Measurements from ENCODE around the gene KCTD4.

Gene KCTD4

DNA sequence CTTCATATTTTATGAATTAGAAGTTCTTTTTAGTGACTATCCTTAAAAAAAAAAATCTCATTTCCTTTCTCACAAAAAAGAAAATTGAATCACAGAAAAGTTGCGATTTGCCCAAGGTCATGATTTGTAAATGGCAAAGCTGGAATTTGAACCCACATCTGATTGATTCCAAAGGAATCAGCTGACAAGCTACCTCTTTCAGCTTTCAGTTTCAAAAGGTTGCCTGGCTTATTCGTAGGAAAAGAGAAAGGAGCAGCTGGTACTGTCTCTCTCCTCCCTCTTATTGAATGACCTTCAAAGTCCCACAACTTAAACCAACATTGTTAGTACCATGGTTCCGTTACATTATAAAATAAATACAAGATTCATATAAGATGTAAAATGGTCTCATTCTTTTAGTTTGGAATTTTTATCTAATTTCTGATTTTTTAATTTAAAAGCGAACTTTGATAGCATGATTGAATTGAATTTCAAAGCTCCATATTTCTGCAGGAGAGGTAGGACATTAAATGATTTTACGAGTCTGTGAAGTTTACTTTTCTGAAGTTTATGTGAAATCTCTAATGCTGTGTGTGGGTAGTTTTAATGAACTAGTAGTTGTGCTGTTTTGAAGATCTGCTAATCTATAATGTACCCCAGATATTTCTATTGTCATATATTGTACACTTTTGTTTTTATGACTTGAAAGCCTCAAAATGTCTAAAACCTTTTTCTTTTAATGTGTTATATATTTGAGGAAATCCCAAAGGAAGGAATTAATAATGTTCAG lies 18.5 kb upstream of the KCTD4 start (continued):
- no peak for TF ChIP-seq ZBTB20 (tag by site-specific recombination; IDR thresholded peaks at IDR 0.05)
- no peak for TF ChIP-seq YY1 (tag by site-specific recombination; IDR thresholded peaks at IDR 0.05)
- TF ChIP-seq ZNF654 (tag by site-specific recombination; IDR thresholded peaks at IDR 0.05; ENCODE audit: low read depth) = no peak
- TF ChIP-seq CTCF (tag by site-specific recombination; IDR thresholded peaks at IDR 0.05) = no peak

GRCh38 chr13:45218689-45219088 lies 17.8 kb upstream of the KCTD4 start:
- H3K9me3 ChIP-seq (ENCODE audit: control insufficient read depth, insufficient read depth, low read depth, low read length) = no peaks in the 10 kb centered on the region
- no peak overlapping the region for H3K4me3 ChIP-seq (ENCODE audit: low read depth, low read length)
- POLR2A ChIA-PET = no interaction called here
- no peaks in the 10 kb centered on the region; a peak in 1 of 3 replicates for H3K36me3 ChIP-seq (ENCODE audit: control insufficient read depth in 2 of 2, insufficient read depth in 1 of 2, low read length in 2 of 2)
- no peak overlapping the region for H3K27ac ChIP-seq (ENCODE audit: extremely low read depth, low read depth, low read length)
- H3K4me1 ChIP-seq (ENCODE audit: control insufficient read depth, insufficient read depth, low read length) = peaks cover 8% of the 10 kb centered on the region
- TF ChIP-seq ZBTB7A (tag by site-specific recombination; IDR thresholded peaks at IDR 0.05; ENCODE audit: low read depth) = no peak
- no peak for TF ChIP-seq ZBTB11 (tag by site-specific recombination; conservative IDR thresholded peaks at IDR 0.05; ENCODE audit: low read depth)
- no peak for TF ChIP-seq SETDB1 (IDR thresholded peaks at IDR 0.05; ENCODE audit: insufficient read length, low read length)
- TF ChIP-seq ZFP69B (tag by site-specific recombination; IDR thresholded peaks at IDR 0.05) = no peak
- TF ChIP-seq ZNF629 (tag by site-specific recombination; IDR thresholded peaks at IDR 0.05) = no peak
- TF ChIP-seq, protein P1, sequence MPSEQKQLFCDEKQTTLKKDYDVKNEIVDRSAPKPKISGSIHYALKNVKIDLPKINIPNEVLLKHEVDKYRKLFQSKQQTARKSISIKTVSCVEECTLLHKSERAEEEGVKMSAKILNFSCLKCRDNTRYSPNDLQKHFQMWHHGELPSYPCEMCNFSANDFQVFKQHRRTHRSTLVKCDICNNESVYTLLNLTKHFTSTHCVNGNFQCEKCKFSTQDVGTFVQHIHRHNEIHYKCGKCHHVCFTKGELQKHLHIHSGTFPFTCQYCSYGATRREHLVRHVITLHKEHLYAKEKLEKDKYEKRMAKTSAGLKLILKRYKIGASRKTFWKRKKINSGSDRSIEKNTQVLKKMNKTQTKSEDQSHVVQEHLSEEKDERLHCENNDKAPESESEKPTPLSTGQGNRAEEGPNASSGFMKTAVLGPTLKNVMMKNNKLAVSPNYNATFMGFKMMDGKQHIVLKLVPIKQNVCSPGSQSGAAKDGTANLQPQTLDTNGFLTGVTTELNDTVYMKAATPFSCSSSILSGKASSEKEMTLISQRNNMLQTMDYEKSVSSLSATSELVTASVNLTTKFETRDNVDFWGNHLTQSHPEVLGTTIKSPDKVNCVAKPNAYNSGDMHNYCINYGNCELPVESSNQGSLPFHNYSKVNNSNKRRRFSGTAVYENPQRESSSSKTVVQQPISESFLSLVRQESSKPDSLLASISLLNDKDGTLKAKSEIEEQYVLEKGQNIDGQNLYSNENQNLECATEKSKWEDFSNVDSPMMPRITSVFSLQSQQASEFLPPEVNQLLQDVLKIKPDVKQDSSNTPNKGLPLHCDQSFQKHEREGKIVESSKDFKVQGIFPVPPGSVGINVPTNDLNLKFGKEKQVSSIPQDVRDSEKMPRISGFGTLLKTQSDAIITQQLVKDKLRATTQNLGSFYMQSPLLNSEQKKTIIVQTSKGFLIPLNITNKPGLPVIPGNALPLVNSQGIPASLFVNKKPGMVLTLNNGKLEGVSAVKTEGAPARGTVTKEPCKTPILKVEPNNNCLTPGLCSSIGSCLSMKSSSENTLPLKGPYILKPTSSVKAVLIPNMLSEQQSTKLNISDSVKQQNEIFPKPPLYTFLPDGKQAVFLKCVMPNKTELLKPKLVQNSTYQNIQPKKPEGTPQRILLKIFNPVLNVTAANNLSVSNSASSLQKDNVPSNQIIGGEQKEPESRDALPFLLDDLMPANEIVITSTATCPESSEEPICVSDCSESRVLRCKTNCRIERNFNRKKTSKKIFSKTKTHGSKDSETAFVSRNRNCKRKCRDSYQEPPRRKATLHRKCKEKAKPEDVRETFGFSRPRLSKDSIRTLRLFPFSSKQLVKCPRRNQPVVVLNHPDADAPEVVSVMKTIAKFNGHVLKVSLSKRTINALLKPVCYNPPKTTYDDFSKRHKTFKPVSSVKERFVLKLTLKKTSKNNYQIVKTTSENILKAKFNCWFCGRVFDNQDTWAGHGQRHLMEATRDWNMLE (tag by site-specific recombination; conservative IDR thresholded peaks at IDR 0.05; ENCODE audit: low read depth) = no peak
- no peak for TF ChIP-seq PRDM10 (tag by site-specific recombination; IDR thresholded peaks at IDR 0.05)
- TF ChIP-seq ZSCAN4 (tag by site-specific recombination; IDR thresholded peaks at IDR 0.05) = no peak
- no peak for TF ChIP-seq ZNF660 (tag by site-specific recombination; IDR thresholded peaks at IDR 0.05)
- TF ChIP-seq ZNF48 (tag by site-specific recombination; IDR thresholded peaks at IDR 0.05) = no peak
- TF ChIP-seq ZNF837 (tag by site-specific recombination; IDR thresholded peaks at IDR 0.05) = no peak
- no peak for TF ChIP-seq ZNF777 (tag by site-specific recombination; IDR thresholded peaks at IDR 0.05; ENCODE audit: borderline replicate concordance)
- TF ChIP-seq ZNF248 (tag by site-specific recombination; IDR thresholded peaks at IDR 0.05) = no peak
- no peak for TF ChIP-seq ZSCAN23 (tag by site-specific recombination; IDR thresholded peaks at IDR 0.05)
- no peak for TF ChIP-seq TRIM28 (IDR thresholded peaks at IDR 0.05; ENCODE audit: borderline replicate concordance, low read length)
- TF ChIP-seq ZNF404 (tag by site-specific recombination; IDR thresholded peaks at IDR 0.05) = no peak
- TF ChIP-seq ZBTB20 (tag by site-specific recombination; IDR thresholded peaks at IDR 0.05) = no peak
- TF ChIP-seq ZNF155 (tag by site-specific recombination; IDR thresholded peaks at IDR 0.05) = no peak
- CTCF ChIA-PET = interaction anchor here (0.8 kb wide), 1 partner anchor 63 kb away, joined by 4 read pairs; no protein-coding TSS in a partner anchor
